Measurements from ENCODE around the gene MAP3K9. TPM values are rescaled to one million over a fixed set of nuclear protein-coding genes. Genes with fewer than 3 reads are reported as not detected.
"Not testable (repeated sequence)": the region's sequence is repeated elsewhere in the genome, so short reads cannot be mapped to it uniquely, and the experiment has no call there.

MAP3K9 gene
- total RNA-seq, 1 donor from 2014 or later = 4.2 TPM

GRCh38 chr14:70716958-70717357 lies 92.4 kb downstream of the MAP3K9 start:
- intact Hi-C loops (cut with micrococcal nuclease) = no loop called here
- Mint-ChIP-seq H3K27ac (no peak overlapping the region), H3K4me3 (no peak overlapping the region), H3K27me3 (peaks cover 10% of the 10 kb centered on the region), H3K36me3 (ENCODE audit: low read depth) (no peaks in the 10 kb centered on the region), H3K9me3 (no peaks in the 10 kb centered on the region), H3K4me1 (peaks cover 3% of the 10 kb centered on the region)
- no peak for DNase-seq

GRCh38 chr14:70716483-70716882 lies 92.8 kb downstream of the MAP3K9 start:
- peaks cover 3% of the 10 kb centered on the region for H3K4me1 Mint-ChIP-seq
- no peaks in the 10 kb centered on the region for H3K36me3 Mint-ChIP-seq (ENCODE audit: low read depth)
- H3K9me3 Mint-ChIP-seq = no peaks in the 10 kb centered on the region
- no peak overlapping the region for H3K4me3 Mint-ChIP-seq
- H3K27me3 Mint-ChIP-seq = peaks cover 10% of the 10 kb centered on the region
- no peak for DNase-seq
- H3K27ac Mint-ChIP-seq = no peak overlapping the region
- intact Hi-C loops (cut with micrococcal nuclease) = no loop called here

GRCh38 chr14:70714055-70714550 lies 95.2 kb downstream of the MAP3K9 start:
- intact Hi-C loops (cut with micrococcal nuclease) = loop anchor here (1.0 to 5.0 kb wide), 3 partner anchors 72 to 259 kb away; partner anchors contain the start of gene TTC9
- no peaks in the 10 kb centered on the region for H3K36me3 Mint-ChIP-seq (ENCODE audit: low read depth)
- H3K27ac Mint-ChIP-seq = no peak overlapping the region
- H3K27me3 Mint-ChIP-seq = peaks cover 10% of the 10 kb centered on the region
- no peaks in the 10 kb centered on the region for H3K9me3 Mint-ChIP-seq
- peak; percentile 82 for DNase-seq
- no peak overlapping the region for H3K4me3 Mint-ChIP-seq
- H3K4me1 Mint-ChIP-seq = peaks cover 3% of the 10 kb centered on the region

- no peak for DNase-seq
- H3K4me1 Mint-ChIP-seq = peaks cover 3% of the 10 kb centered on the region
- H3K9me3 Mint-ChIP-seq = no peaks in the 10 kb centered on the region
- no peaks in the 10 kb centered on the region for H3K36me3 Mint-ChIP-seq (ENCODE audit: low read depth)
- H3K27ac Mint-ChIP-seq = no peak overlapping the region
- intact Hi-C loops (cut with micrococcal nuclease) = loop anchor here (2.0 to 5.0 kb wide), 2 partner anchors 71 to 895 kb away; partner anchors contain the start of gene TTC9
- H3K4me3 Mint-ChIP-seq = no peak overlapping the region
- H3K27me3 Mint-ChIP-seq = peaks cover 10% of the 10 kb centered on the region
Observed at GRCh38 chr14:70713511-70713916, 95.8 kb downstream of the MAP3K9 start.

GRCh38 chr14:70713096-70713495 lies 96.2 kb downstream of the MAP3K9 start:
- Mint-ChIP-seq H3K27ac (no peak overlapping the region), H3K9me3 (no peaks in the 10 kb centered on the region), H3K27me3 (peaks cover 10% of the 10 kb centered on the region), H3K4me1 (peaks cover 3% of the 10 kb centered on the region), H3K4me3 (no peak overlapping the region), H3K36me3 (ENCODE audit: low read depth) (no peaks in the 10 kb centered on the region)
- intact Hi-C loops (cut with micrococcal nuclease) = loop anchor here (2.0 to 5.0 kb wide), 2 partner anchors 71 to 894 kb away; partner anchors contain the start of gene TTC9
- DNase-seq = no peak

GRCh38 chr14:70711451-70711850 lies 97.9 kb downstream of the MAP3K9 start:
- Mint-ChIP-seq H3K36me3 (ENCODE audit: low read depth) (no peaks in the 10 kb centered on the region), H3K9me3 (no peaks in the 10 kb centered on the region), H3K27ac (no peak overlapping the region), H3K27me3 (peaks cover 4% of the 10 kb centered on the region), H3K4me3 (no peak overlapping the region), H3K4me1 (peaks cover 5% of the 10 kb centered on the region)
- intact Hi-C loops (cut with micrococcal nuclease) = loop anchor here (5.0 kb wide), 1 partner anchor 69 kb away; the partner anchor contains the start of gene TTC9
- no peak for DNase-seq

GRCh38 chr14:70709726-70710382 lies 99.5 kb downstream of the MAP3K9 start:
- DNase-seq = no peak
- Mint-ChIP-seq H3K27me3 (peaks cover 7% of the 10 kb centered on the region), H3K27ac (no peak overlapping the region), H3K4me1 (peaks cover 5% of the 10 kb centered on the region), H3K36me3 (ENCODE audit: low read depth) (no peaks in the 10 kb centered on the region), H3K9me3 (no peaks in the 10 kb centered on the region), H3K4me3 (no peak overlapping the region)
- intact Hi-C loops (cut with micrococcal nuclease) = loop anchor here (5.0 kb wide), 1 partner anchor 68 kb away; the partner anchor contains the start of gene TTC9

- DNase-seq = no peak
- intact Hi-C loops (cut with micrococcal nuclease) = no loop called here
- peaks cover 7% of the 10 kb centered on the region for H3K27me3 Mint-ChIP-seq
- peaks cover 3% of the 10 kb centered on the region for H3K4me1 Mint-ChIP-seq
- H3K27ac Mint-ChIP-seq = no peak overlapping the region
- no peak overlapping the region for H3K4me3 Mint-ChIP-seq
- H3K36me3 Mint-ChIP-seq (ENCODE audit: low read depth) = no peaks in the 10 kb centered on the region
- no peaks in the 10 kb centered on the region for H3K9me3 Mint-ChIP-seq
Observed at GRCh38 chr14:70708717-70709570, 100.4 kb downstream of the MAP3K9 start.

GRCh38 chr14:70707138-70708038 lies 101.9 kb downstream of the MAP3K9 start:
- intact Hi-C loops (cut with micrococcal nuclease) = no loop called here
- Mint-ChIP-seq H3K4me3 (no peak overlapping the region), H3K27ac (no peak overlapping the region), H3K36me3 (ENCODE audit: low read depth) (no peaks in the 10 kb centered on the region), H3K27me3 (peaks cover 7% of the 10 kb centered on the region), H3K4me1 (peaks cover 2% of the 10 kb centered on the region), H3K9me3 (no peaks in the 10 kb centered on the region)
- no peak for DNase-seq

GRCh38 chr14:70706177-70706576 lies 103.1 kb downstream of the MAP3K9 start:
- DNase-seq = no peak
- Mint-ChIP-seq H3K27me3 (peaks cover 7% of the 10 kb centered on the region), H3K36me3 (ENCODE audit: low read depth) (no peaks in the 10 kb centered on the region), H3K9me3 (no peaks in the 10 kb centered on the region), H3K4me3 (no peak overlapping the region), H3K4me1 (peaks cover 2% of the 10 kb centered on the region), H3K27ac (no peak overlapping the region)
- intact Hi-C loops (cut with micrococcal nuclease) = no loop called here

- H3K36me3 Mint-ChIP-seq (ENCODE audit: low read depth) = no peaks in the 10 kb centered on the region
- no peaks in the 10 kb centered on the region for H3K9me3 Mint-ChIP-seq
- H3K27me3 Mint-ChIP-seq = peaks cover 7% of the 10 kb centered on the region
- H3K4me1 Mint-ChIP-seq = peaks cover 2% of the 10 kb centered on the region
- H3K4me3 Mint-ChIP-seq = no peak overlapping the region
- no peak for DNase-seq
- no peak overlapping the region for H3K27ac Mint-ChIP-seq
- intact Hi-C loops (cut with micrococcal nuclease) = no loop called here
Observed at GRCh38 chr14:70704960-70705359, 104.4 kb downstream of the MAP3K9 start.

- H3K9me3 Mint-ChIP-seq; H3K4me3 Mint-ChIP-seq; H3K27ac Mint-ChIP-seq; H3K27me3 Mint-ChIP-seq; DNase-seq; H3K36me3 Mint-ChIP-seq (ENCODE audit: low read depth); intact Hi-C loops (cut with micrococcal nuclease); H3K4me1 Mint-ChIP-seq: not testable (repeated sequence)
Observed at GRCh38 chr14:70703621-70704168, 105.6 kb downstream of the MAP3K9 start.

GRCh38 chr14:70702161-70702560 lies 107.2 kb downstream of the MAP3K9 start:
- Mint-ChIP-seq H3K27me3 (peaks cover 7% of the 10 kb centered on the region), H3K36me3 (ENCODE audit: low read depth) (no peaks in the 10 kb centered on the region), H3K4me1 (peaks cover 1% of the 10 kb centered on the region), H3K4me3 (no peak overlapping the region), H3K27ac (no peak overlapping the region), H3K9me3 (no peaks in the 10 kb centered on the region)
- DNase-seq = no peak
- intact Hi-C loops (cut with micrococcal nuclease) = no loop called here

All from activated CD4-positive, alpha-beta T cell treated with anti-CD3 and anti-CD28 coated beads, Interleukin-2, amount 10 ng/mL, durations not matched to agents 24 days and 14 days (primary cell).